ENCODE measurements around the gene PTDSS2.

Gene PTDSS2

DNA sequence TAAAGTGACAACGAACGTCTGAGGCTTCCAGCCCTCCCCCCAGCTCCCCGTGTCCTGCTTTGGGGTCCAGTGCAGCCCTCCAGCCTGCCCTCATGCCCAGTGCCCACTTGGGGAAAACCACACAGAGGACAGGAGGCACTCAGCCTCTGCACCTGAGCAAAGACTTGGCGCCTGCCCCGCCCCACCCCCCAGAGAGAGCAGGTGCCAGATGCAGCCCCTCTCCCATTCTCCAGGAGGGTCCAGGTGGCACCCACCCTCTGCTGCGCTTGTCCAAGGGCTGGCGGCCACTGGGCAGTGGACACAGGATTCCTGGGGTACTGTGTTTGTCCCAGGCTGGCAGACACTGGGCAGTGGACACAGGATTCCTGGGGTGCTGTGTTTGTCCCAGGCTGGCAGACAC is 41.3 kb downstream of the PTDSS2 start:
- no peaks in the 10 kb centered on the region for H3K4me1 Mint-ChIP-seq (ENCODE audit: low read depth)
- peaks cover 3% of the 10 kb centered on the region for H3K36me3 Mint-ChIP-seq
- H3K27ac Mint-ChIP-seq = no peak overlapping the region
- no peaks in the 10 kb centered on the region for H3K9me3 Mint-ChIP-seq (ENCODE audit: low read depth)
- H3K4me3 Mint-ChIP-seq = no peak overlapping the region
- no peaks in the 10 kb centered on the region for H3K27me3 Mint-ChIP-seq

GRCh38 chr11:492427-493226 is 42.5 kb downstream of the PTDSS2 start:
- Mint-ChIP-seq H3K9me3 (ENCODE audit: low read depth) (no peaks in the 10 kb centered on the region), H3K4me3 (no peak overlapping the region), H3K36me3 (peaks cover 10% of the 10 kb centered on the region), H3K27me3 (no peaks in the 10 kb centered on the region), H3K27ac (no peak overlapping the region), H3K4me1 (ENCODE audit: low read depth) (peaks cover 2% of the 10 kb centered on the region)

- peak overlapping the region; percentile 22 for H3K27ac Mint-ChIP-seq
- no peak overlapping the region for H3K4me3 Mint-ChIP-seq
- peaks cover 2% of the 10 kb centered on the region for H3K4me1 Mint-ChIP-seq (ENCODE audit: low read depth)
- peaks cover 10% of the 10 kb centered on the region for H3K36me3 Mint-ChIP-seq
- no peaks in the 10 kb centered on the region for H3K9me3 Mint-ChIP-seq (ENCODE audit: low read depth)
- H3K27me3 Mint-ChIP-seq = no peaks in the 10 kb centered on the region
Measured at GRCh38 chr11:494761-495536, 44.9 kb downstream of the PTDSS2 start.

DNA sequence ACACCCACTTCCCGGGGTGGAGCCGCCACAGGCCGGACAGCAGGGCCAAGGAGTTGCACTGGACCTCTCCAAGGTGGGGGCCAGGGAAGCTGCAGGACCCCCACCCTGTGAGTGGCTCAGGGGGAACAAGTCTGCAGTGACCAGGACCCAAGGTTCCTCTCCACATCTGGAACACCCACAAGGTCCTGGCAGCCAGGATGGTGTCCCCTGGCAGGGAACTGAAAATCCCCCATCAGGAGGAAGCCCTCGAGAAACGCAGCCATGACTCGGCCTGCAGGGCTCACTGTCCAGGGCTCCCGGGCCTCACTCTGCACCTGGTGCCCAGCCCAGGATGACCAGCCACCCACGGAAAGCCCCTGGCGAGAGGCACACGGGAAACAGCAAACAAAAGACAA is 45.5 kb downstream of the PTDSS2 start:
- no peak overlapping the region for H3K27ac Mint-ChIP-seq
- peaks cover 10% of the 10 kb centered on the region for H3K36me3 Mint-ChIP-seq
- H3K27me3 Mint-ChIP-seq = no peaks in the 10 kb centered on the region
- H3K4me3 Mint-ChIP-seq = no peak overlapping the region
- peaks cover 2% of the 10 kb centered on the region for H3K4me1 Mint-ChIP-seq (ENCODE audit: low read depth)
- H3K9me3 Mint-ChIP-seq (ENCODE audit: low read depth) = no peaks in the 10 kb centered on the region

GRCh38 chr11:496834-497564 is 46.9 kb downstream of the PTDSS2 start:
- Mint-ChIP-seq H3K4me3 (peak overlapping the region; percentile 17), H3K4me1 (ENCODE audit: low read depth) (peaks cover 2% of the 10 kb centered on the region), H3K27ac (peak overlapping the region; percentile 89), H3K9me3 (ENCODE audit: low read depth) (no peaks in the 10 kb centered on the region), H3K27me3 (no peaks in the 10 kb centered on the region), H3K36me3 (peaks cover 10% of the 10 kb centered on the region)

DNA sequence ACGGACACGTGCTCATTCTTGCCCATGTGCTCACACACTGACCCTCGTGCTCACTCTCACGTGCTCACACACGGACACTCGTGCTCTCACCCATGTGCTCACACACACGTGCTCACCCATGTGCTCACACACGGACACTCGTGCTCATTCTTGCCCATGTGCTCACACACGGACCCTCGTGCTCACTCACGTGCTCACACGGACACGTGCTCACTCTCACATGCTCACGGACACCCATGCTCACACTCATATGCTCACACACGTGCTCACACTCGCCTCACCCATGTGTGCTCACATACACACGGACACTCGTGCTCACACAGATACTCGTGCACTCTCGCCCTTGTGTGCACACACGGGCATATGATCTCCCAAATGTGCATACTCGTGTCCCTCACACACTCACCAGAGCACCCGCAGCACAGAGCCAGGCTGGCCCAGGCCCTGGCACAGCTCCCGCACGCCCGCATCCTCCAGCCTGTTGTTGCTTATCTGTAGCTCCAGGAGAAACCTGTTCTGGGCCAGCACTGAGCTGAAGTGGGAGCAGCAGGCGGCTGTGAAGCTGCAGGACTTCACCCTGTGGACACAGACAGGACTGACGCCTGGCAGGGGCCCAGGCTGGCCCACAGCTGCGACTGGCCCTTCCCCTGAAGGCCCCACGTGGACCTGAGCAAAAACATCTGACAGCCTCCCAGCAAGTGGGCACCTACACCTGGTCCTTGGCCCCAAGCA is 47.7 kb downstream of the PTDSS2 start:
- Mint-ChIP-seq H3K4me3 (no peak overlapping the region), H3K27me3 (no peaks in the 10 kb centered on the region), H3K36me3 (peaks cover 10% of the 10 kb centered on the region), H3K27ac (peak overlapping the region; percentile 89), H3K9me3 (ENCODE audit: low read depth) (no peaks in the 10 kb centered on the region), H3K4me1 (ENCODE audit: low read depth) (peaks cover 2% of the 10 kb centered on the region)

GRCh38 chr11:498297-499181 is 48.5 kb downstream of the PTDSS2 start:
- peaks cover 10% of the 10 kb centered on the region for H3K36me3 Mint-ChIP-seq

GRCh38 chr11:499201-500076 is 49.4 kb downstream of the PTDSS2 start:
- H3K36me3 Mint-ChIP-seq = peaks cover 10% of the 10 kb centered on the region
- no peak overlapping the region for H3K4me3 Mint-ChIP-seq
- H3K27ac Mint-ChIP-seq = no peak overlapping the region
- H3K9me3 Mint-ChIP-seq (ENCODE audit: low read depth) = no peaks in the 10 kb centered on the region
- H3K4me1 Mint-ChIP-seq (ENCODE audit: low read depth) = peaks cover 9% of the 10 kb centered on the region
- H3K27me3 Mint-ChIP-seq = no peaks in the 10 kb centered on the region

More at GRCh38 chr11:498297-499181, 48.5 kb downstream of the PTDSS2 start:
- H3K27me3 Mint-ChIP-seq = no peaks in the 10 kb centered on the region
- peak overlapping the region; percentile 64 for H3K27ac Mint-ChIP-seq
- H3K4me1 Mint-ChIP-seq (ENCODE audit: low read depth) = peaks cover 6% of the 10 kb centered on the region
- H3K4me3 Mint-ChIP-seq = no peak overlapping the region
- no peaks in the 10 kb centered on the region for H3K9me3 Mint-ChIP-seq (ENCODE audit: low read depth)

DNA sequence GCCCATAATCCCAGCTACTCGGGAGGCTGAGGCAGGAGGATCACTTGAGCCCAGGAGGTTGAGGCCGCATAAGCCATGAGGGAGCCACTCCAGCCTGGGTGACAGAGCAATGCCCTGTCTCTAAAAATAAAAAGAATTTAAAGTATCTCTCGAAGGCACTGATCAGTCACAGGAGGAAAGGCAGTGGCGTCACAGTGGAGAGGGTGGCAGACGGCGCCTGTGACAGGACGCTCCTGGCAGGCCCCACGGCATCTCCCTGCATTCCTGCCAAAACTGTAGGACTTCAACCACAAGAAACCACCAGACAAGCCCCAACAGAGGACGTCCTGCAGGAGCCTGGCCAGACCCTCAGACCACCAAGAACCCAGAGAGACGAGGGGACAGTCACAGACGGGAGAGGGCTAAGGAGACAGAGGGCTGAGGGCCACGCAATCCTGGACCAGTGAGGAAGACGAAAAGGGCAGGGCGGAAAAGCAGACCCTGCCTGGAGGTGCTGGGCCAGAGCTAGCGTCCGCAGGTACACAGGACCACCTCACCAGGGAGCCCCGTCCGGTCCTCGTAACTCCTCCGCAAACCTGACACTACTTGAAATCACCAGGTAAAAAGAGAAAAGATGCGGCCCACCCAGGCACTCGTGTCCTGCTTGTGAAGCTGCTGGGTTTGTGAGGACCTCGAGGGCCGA is 51.1 kb downstream of the PTDSS2 start:
- Mint-ChIP-seq H3K9me3 (ENCODE audit: low read depth) (no peaks in the 10 kb centered on the region), H3K27me3 (no peaks in the 10 kb centered on the region), H3K4me3 (no peak overlapping the region), H3K27ac (no peak overlapping the region), H3K36me3 (peaks cover 7% of the 10 kb centered on the region), H3K4me1 (ENCODE audit: low read depth) (peaks cover 22% of the 10 kb centered on the region)

DNA sequence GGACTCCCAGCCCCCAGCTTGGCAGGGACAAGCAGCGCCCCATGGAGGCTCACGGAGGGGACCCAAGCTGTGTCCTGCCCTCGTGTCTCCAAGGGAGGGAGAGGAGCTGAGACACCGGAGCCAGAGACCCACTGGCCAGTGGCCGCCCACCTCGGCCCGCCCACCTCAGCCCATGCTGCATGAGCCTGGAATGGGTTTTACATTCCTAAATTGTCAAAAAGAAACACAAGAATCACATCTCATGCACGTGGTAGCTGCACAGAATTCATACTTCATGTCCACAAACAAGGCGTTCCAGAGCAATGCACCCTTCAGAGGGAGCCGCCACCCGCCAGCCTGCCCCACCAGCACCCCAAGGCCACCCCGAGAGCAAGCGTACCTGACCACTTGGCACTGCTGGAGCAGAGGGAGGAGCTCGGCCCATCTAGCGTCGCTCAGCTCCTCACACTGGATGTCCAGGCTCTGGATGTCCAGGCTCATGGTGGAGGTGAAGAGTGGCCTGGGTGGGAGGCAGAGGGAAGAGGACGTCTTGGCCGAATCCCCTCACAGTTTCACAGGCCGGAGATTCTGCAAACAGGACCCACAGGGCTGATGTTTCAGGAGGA is 51.7 kb downstream of the PTDSS2 start:
- Mint-ChIP-seq H3K4me3 (no peak overlapping the region), H3K27me3 (no peaks in the 10 kb centered on the region), H3K27ac (no peak overlapping the region), H3K9me3 (ENCODE audit: low read depth) (no peaks in the 10 kb centered on the region), H3K36me3 (peaks cover 7% of the 10 kb centered on the region), H3K4me1 (ENCODE audit: low read depth) (peaks cover 23% of the 10 kb centered on the region)

DNA sequence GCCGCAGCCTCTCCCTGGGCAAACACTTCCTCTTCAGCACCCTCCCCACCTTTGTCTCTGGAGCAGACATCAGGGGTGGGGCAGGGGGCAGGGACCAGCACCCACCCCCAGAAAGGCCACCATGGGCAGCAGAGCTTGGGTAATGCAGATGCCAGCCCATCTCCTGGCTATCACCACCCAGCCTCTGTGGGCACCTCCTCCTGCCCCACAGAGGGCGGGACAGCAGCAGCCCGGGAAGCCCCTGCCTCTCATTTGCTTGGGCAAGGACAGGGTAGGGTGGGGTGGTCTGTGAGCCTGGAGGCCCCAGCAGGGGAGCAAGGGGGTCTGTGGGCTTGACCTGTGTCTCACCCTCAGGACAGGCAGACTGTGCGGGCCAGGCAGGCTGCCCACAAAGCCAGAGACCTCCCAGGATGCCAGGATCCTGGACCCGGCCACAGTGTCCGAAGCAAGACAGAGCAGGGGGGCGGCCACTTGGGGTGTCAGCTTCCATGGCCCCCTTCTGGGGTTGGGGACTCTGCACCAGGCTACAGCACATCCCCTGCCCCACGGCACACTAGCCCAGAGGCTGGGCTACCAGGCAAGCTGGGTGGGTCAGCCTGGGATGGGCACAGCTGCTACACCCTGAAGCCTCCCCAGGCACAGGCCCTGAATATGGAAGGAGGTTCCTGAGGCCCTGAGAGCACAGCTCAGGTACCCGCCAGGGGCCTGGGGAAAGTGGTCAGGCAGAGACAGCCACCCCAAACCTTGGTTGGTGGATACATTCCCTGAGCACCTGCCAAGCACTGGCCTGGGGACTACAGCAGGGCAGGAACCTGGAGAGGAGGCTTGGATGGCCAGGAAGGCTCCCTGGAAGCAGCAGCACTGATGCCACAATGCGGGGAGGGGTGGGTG is 52.5 kb downstream of the PTDSS2 start:
- no peaks in the 10 kb centered on the region for H3K9me3 Mint-ChIP-seq (ENCODE audit: low read depth)
- no peak overlapping the region for H3K27ac Mint-ChIP-seq
- no peaks in the 10 kb centered on the region for H3K27me3 Mint-ChIP-seq
- H3K4me3 Mint-ChIP-seq = no peak overlapping the region
- peaks cover 1% of the 10 kb centered on the region for H3K36me3 Mint-ChIP-seq
- peaks cover 21% of the 10 kb centered on the region for H3K4me1 Mint-ChIP-seq (ENCODE audit: low read depth)
